K562 (cell line): ENCODE measurements around the gene MYO3B.

Source experiments
- ELF1 ChIP-seq: fragments of 200-800 bp; sonication (Bioruptor generic); IDR thresholded peaks from 2 replicates; pipeline ENCODE4 v1.6.1; 2016; ENCODE audit warnings: missing genetic modification characterization, missing compliant biosample characterization
- EWSR1 ChIP-seq: fragments of 450-650 bp; IDR thresholded peaks from 2 replicates; pipeline ENCODE4 v1.6.1; 2018; ENCODE audit warnings: borderline replicate concordance, mild to moderate bottlenecking, low read depth, moderate library complexity; ENCODE audit not compliant: partially characterized antibody
- HMG20A ChIP-seq: fragments of 450-650 bp; formaldehyde crosslinking; conservative IDR thresholded peaks from 2 replicates; pipeline ENCODE4 v1.4.0; 2020; ENCODE audit warnings: mild to moderate bottlenecking, mixed read lengths
- PHF20 ChIP-seq: fragments of 450-650 bp; IDR thresholded peaks from 2 replicates; pipeline ENCODE4 v1.6.1; 2018; ENCODE audit not compliant: partially characterized antibody
- PHF8 ChIP-seq: fragments of 200-600 bp; sonication (generic); IDR thresholded peaks from 2 replicates; pipeline ENCODE4 v1.6.1; 2012; ENCODE audit warnings: mixed run types, mild to moderate bottlenecking, inconsistent platforms, low read length, moderate library complexity, borderline replicate concordance
- POLR2AphosphoS5 ChIP-seq: IDR thresholded peaks from 2 replicates; pipeline ENCODE4 v1.6.1; 2011; ENCODE audit warnings: mild to moderate bottlenecking, low read depth, low read length, moderate library complexity; ENCODE audit not compliant: control insufficient read depth, insufficient read depth
- RB1 ChIP-seq: fragments of 450-650 bp; IDR thresholded peaks from 2 replicates; pipeline ENCODE4 v1.6.1; 2017; ENCODE audit warnings: low read depth, mild to moderate bottlenecking
- WHSC1 ChIP-seq: IDR thresholded peaks from one replicate; pipeline ENCODE4 v1.6.1; 2012; ENCODE audit warnings: low read length, control low read depth, inconsistent platforms
- TF ChIP-seq, protein P1 (sequence below): sonication (generic); formaldehyde crosslinking; IDR thresholded peaks from 2 replicates; pipeline ENCODE4 v1.4.0; 2020; ENCODE audit warnings: mild to moderate bottlenecking, missing genetic modification reagents
- TF ChIP-seq, protein P2 (sequence below): fragments of 450-650 bp; formaldehyde crosslinking; IDR thresholded peaks from 2 replicates; pipeline ENCODE4 v1.4.0; 2022; ENCODE audit warnings: missing genetic modification characterization
- TF ChIP-seq, protein P3 (sequence below): sonication (generic); formaldehyde crosslinking; IDR thresholded peaks from 2 replicates; pipeline ENCODE4 v1.5.0; 2020; ENCODE audit warnings: missing genetic modification reagents
- TF ChIP-seq, protein P4 (sequence below): sonication (generic); formaldehyde crosslinking; IDR thresholded peaks from 2 replicates; pipeline ENCODE4 v1.8.0; 2022; ENCODE audit warnings: missing genetic modification reagents, mild to moderate bottlenecking, borderline replicate concordance
- TF ChIP-seq, protein P5 (sequence below): fragments of 200-800 bp; sonication (Bioruptor generic); IDR thresholded peaks from 2 replicates; pipeline ENCODE4 v1.6.1; 2016; ENCODE audit warnings: missing genetic modification characterization, missing compliant biosample characterization

DNA sequence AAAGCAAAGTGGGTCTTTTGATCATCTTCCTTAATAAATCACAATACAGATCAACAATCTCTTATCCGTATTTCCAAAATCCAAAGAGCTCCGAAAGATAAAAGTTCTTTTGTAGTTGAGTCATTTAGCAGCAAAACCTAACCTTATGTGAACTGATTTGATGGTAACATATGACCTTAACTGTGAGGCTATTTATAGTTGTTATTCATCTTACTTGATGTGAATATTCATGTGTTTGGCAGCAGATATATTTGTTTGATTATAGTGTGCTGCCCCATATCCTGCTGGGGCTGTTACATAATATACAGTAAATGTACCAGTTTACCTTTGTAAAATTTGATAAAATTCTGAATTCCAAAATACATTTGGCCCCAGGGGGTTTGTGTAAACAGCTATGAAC, 158.5 kb downstream of the MYO3B start:
- TF ChIP-seq WHSC1, result no peak
- TF ChIP-seq, protein P1, sequence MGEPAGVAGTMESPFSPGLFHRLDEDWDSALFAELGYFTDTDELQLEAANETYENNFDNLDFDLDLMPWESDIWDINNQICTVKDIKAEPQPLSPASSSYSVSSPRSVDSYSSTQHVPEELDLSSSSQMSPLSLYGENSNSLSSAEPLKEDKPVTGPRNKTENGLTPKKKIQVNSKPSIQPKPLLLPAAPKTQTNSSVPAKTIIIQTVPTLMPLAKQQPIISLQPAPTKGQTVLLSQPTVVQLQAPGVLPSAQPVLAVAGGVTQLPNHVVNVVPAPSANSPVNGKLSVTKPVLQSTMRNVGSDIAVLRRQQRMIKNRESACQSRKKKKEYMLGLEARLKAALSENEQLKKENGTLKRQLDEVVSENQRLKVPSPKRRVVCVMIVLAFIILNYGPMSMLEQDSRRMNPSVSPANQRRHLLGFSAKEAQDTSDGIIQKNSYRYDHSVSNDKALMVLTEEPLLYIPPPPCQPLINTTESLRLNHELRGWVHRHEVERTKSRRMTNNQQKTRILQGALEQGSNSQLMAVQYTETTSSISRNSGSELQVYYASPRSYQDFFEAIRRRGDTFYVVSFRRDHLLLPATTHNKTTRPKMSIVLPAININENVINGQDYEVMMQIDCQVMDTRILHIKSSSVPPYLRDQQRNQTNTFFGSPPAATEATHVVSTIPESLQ (CRISPR knock-in tag), result no peak
- no peak for TF ChIP-seq PHF20
- no peak for TF ChIP-seq PHF8
- no peak for TF ChIP-seq HMG20A
- TF ChIP-seq, protein P2, sequence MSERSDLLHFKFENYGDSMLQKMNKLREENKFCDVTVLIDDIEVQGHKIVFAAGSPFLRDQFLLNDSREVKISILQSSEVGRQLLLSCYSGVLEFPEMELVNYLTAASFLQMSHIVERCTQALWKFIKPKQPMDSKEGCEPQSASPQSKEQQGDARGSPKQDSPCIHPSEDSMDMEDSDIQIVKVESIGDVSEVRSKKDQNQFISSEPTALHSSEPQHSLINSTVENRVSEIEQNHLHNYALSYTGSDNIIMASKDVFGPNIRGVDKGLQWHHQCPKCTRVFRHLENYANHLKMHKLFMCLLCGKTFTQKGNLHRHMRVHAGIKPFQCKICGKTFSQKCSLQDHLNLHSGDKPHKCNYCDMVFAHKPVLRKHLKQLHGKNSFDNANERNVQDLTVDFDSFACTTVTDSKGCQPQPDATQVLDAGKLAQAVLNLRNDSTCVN, result no peak
- TF ChIP-seq, protein P3, sequence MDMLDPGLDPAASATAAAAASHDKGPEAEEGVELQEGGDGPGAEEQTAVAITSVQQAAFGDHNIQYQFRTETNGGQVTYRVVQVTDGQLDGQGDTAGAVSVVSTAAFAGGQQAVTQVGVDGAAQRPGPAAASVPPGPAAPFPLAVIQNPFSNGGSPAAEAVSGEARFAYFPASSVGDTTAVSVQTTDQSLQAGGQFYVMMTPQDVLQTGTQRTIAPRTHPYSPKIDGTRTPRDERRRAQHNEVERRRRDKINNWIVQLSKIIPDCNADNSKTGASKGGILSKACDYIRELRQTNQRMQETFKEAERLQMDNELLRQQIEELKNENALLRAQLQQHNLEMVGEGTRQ (CRISPR knock-in tag), result no peak
- TF ChIP-seq RB1, result no peak
- no peak for TF ChIP-seq ELF1 (tag)
- no peak for TF ChIP-seq EWSR1
- no peak for TF ChIP-seq POLR2AphosphoS5
- TF ChIP-seq, protein P4, sequence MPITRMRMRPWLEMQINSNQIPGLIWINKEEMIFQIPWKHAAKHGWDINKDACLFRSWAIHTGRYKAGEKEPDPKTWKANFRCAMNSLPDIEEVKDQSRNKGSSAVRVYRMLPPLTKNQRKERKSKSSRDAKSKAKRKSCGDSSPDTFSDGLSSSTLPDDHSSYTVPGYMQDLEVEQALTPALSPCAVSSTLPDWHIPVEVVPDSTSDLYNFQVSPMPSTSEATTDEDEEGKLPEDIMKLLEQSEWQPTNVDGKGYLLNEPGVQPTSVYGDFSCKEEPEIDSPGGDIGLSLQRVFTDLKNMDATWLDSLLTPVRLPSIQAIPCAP (CRISPR knock-in tag), result no peak
- TF ChIP-seq, protein P5, sequence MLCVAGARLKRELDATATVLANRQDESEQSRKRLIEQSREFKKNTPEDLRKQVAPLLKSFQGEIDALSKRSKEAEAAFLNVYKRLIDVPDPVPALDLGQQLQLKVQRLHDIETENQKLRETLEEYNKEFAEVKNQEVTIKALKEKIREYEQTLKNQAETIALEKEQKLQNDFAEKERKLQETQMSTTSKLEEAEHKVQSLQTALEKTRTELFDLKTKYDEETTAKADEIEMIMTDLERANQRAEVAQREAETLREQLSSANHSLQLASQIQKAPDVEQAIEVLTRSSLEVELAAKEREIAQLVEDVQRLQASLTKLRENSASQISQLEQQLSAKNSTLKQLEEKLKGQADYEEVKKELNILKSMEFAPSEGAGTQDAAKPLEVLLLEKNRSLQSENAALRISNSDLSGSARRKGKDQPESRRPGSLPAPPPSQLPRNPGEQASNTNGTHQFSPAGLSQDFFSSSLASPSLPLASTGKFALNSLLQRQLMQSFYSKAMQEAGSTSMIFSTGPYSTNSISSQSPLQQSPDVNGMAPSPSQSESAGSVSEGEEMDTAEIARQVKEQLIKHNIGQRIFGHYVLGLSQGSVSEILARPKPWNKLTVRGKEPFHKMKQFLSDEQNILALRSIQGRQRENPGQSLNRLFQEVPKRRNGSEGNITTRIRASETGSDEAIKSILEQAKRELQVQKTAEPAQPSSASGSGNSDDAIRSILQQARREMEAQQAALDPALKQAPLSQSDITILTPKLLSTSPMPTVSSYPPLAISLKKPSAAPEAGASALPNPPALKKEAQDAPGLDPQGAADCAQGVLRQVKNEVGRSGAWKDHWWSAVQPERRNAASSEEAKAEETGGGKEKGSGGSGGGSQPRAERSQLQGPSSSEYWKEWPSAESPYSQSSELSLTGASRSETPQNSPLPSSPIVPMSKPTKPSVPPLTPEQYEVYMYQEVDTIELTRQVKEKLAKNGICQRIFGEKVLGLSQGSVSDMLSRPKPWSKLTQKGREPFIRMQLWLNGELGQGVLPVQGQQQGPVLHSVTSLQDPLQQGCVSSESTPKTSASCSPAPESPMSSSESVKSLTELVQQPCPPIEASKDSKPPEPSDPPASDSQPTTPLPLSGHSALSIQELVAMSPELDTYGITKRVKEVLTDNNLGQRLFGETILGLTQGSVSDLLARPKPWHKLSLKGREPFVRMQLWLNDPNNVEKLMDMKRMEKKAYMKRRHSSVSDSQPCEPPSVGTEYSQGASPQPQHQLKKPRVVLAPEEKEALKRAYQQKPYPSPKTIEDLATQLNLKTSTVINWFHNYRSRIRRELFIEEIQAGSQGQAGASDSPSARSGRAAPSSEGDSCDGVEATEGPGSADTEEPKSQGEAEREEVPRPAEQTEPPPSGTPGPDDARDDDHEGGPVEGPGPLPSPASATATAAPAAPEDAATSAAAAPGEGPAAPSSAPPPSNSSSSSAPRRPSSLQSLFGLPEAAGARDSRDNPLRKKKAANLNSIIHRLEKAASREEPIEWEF (CRISPR knock-in tag), result no peak
